NOMO-1 treated with DMSO at 0.1 percent for 48 hours (cell line): ENCODE data around the gene ARF1.

Experiments used
- DNase-seq: peaks from one replicate; lab custom pipeline; 2025; ENCODE audit not compliant: unreplicated experiment; lab: John Stamatoyannopoulos, UW

Gene ARF1

DNA sequence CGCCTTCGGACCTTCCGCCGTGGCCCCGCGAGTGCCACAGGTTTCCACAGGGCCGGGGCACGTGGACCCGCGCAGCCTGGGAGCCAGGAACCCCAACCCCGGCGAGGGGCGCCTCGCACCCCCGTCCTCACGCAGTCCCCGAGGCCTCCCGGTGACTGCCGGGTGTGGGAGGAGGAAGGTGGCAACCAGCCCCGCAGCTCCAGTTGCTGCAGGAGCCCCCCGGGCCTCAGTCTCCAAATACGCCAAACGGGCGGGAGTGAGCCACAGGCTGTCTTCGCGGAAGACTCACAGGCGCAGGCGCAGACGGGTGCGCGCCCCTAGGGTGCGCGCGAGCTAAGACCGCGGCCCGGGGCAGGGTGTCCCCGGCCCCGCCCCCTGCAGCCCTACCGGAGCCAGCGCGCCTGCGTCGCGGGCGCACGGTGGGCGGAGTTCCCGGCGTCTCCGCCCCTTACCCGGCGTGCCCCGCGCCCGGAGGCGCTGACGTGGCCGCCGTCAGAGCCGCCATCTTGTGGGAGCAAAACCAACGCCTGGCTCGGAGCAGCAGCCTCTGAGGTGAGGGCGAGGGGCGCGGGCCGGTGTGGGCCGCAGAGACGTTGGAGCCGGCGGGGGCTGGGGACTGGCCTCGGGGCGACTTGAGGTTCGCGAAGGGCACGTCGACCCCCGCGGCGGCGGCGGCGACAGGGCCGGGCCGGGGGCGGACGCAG lies at the start of gene ARF1:
TSS of gene ARF1 (plus strand) at position 495 of the 704 bp plus-strand sequence. CDS start 14,407 bp downstream, outside the sequence.
- DNase-seq: peak; percentile 87

DNA sequence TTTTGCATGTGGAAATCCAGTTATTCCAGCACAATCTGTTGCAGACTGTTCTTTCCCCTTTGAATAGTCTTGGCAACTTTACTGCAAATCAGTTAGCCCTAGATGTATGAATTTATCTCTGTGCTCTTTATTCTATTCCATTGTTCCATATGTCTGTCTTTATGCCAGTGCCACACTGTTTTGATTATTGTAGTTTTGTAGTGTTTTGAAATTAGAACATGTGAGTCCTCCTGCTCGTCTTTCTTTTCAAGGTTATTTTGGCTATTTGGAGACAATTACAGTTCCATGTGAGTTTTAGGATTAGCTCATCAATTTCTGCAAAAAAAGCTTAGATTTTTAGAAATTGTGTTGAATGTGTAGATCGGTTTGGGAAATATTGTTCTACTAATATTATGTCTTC lies 49.1 kb upstream of the ARF1 start:
- no peak for DNase-seq

DNA sequence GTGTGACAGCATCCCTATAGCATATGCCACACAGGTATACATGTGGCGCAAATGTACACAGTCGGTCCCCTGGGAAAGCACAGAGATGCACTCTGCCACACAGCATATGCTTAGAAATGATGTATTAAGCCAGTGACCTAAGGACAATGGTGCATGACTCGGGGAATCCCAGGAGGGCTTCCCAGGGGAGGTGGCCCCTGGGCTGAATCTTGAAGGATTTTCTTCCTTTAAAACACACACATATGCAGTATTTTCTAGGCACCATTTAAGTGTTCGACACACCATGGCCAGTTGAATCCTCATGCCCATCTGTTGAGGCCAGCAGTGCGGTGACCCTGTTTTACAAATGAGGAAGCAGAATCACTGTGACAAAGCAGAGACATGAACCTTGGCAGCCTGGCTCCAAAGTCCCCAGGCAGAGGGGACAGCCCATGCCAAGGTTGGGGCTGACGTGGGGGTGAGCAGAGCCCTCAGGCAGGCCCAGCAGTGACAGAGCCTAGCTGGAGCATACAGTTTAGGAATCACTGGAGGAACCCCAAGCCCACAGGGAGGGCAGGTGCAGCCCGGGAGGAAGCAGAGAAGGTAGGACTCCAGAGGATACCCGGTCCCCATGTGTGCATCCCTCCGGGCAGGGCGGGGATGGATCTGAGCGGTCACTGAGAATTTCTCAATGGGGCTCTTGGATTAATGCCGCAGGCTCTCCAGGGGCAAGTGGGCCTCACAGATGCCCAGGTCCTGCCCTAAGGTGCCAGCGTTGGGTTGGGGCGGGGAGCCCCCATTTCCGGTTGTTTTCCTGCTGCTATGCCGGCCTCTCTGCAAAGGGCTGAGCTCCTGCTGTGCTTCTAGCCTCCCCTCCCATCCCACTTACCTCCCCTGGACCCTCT lies 47.3 kb upstream of the ARF1 start:
- DNase-seq: no peak

DNA sequence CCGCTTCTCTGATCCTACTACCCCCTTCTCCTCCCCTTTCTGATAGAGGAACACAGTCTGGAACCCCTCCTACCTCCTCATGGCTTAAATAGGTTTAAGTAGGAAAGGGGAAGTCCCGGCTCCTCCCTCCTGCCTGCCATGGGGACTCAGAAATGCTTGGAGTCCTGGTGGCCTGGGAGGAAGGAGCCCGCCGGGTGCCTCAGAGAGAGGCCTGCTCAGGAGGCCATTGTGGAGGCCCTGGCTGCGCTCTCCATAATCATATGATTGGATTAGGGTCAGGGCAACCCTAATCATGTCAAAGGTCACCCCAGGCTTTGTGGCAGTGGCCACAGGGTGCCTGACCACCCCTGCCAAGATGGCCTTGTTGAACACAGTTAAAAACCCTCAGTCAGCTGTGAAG lies 46.7 kb upstream of the ARF1 start:
- DNase-seq: no peak

DNA sequence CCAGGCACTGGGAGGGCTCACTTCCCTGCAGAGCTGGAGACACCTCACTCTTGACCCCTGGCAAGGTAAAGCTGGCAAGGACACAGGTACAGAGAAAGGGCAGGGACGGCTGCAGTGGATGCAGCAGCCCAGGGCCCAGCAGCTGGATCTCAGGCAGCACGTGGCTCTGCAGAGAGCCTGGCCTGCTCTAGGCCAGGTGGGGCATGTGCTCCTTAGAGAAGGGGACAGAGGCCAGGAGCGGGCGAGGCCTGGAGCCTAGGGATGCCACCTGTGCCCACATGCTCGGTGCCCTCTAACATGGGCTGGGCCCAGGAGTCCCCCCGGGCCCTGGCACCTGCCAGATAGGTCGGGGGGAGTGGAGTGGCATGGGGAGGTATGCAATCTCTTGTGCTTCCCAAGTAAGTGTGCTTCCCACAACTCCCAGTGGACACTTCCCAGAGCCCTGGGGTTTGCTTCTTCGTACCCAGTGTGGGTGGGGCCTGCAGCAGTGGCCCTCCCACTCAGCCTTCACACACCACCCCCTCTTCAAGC lies 45.7 kb upstream of the ARF1 start:
- DNase-seq: no peak

DNA sequence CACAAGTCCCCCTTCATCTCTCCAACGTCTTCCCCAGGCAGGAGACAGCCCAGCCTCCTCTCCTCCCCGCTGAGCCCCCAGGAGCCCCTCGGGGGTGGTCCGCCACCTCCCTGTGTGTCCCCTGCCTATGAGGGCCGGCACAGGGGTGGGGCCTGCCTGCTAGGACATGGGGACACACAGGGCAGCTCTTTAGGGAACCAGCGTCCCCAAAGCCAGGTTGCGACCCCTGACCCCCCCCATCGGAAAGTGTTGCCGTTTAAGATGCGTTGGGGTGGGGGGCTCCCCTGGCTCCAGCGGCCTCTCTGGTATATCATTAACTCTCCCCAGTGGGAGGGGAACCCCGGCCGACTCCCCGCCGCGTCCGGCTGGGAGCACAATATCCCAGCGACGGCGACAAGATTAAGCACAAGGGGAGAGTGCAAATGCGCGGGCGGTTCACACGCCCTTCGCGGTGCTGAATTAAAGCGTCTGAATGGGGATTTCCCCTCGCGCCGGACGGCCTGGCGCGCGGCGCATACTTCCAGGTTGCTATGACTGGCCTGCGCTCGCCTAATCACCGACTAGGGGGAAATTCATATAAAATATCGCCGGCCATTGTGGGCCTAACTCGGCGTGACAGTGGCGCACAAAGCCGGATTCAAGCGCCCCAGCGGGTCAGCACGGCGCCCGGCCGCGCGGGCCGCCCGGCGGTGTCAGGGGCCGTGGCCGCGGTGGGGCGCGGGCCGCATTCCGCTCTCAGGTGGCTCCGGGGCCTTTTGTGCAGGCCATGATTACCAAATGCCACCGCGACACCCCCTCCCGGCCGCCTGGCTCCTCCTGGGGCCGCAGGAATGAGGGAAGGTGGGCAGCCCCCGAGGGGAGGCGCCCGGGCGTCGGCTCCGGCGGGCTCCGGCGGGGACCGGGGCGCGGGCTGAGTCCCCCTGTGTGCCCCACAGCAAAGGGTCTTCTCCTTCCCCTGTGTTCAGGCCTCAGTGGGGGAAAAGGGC lies 44.8 kb upstream of the ARF1 start:
- DNase-seq: no peak

DNA sequence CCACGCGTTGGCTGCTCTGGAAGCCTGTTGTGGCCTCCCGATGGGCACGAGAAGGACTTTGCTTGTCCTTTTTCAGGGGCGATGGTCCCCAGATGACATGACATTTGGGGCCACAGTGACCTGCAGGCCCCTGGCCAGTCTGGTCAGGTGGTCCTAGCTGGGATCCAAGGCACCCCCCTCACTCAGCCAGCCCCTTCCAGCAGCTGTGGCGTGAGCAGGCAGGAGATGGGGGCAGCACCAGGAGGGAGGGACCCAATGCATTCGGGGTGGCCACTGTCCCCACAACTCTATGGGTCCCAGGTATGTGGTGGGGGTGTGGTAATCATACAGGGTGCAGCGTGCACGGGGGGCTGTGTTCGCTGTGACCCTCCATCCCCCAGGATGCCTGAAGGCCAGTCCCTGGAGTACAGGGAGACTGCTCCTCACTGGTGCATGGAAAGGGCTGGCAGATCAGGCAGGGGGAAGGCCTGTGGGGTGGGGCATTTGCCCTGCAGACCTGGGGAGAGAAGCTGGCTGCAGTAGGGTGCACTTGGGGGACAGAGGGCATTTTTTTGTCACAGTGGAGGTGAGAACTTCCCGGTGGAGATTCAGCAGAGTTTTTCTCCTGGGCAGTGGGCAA lies 44.0 kb upstream of the ARF1 start:
- DNase-seq: no peak

DNA sequence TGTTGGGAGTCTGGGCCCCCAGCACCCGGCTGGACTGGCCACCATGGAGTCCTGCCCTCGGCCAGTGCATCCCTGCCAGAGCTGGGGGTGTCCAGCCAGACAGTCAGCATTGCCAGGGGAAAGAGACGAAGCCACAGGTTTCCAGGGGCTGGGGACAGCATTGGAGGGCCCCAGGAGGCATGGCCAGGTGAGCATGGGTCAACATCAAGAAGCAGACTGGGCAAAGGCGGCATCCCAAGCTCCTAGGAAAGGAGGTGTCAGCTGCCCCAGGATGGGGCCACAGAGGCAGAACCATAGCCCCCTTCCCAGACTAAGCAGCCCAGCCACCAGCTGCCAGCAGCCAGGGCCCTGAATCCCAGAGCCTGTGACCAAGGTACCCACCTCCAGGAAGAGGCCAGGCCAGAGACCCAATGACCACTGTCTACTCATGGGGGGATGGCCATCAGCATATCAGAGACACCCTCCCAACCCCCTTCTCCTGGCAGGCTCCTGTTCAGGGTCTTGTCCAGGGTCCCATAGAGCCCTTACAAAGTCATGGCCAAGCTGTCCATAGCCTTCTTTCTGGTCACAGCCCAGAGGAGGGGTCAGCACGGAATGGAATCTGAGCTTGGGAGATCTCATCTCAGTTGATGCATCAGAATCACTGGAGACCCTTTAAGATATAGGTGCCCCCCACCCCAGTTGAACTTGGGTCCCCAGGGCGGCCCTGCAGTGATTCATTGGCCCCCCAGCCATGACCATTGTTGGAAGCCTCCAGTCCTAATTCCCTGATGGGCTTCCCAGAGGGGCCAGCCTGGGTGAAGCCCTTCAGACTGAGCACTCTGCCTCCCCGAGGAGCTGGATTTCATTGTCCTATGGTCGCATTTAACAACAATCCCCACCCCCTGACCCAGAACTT lies 43.3 kb upstream of the ARF1 start:
- no peak for DNase-seq

DNA sequence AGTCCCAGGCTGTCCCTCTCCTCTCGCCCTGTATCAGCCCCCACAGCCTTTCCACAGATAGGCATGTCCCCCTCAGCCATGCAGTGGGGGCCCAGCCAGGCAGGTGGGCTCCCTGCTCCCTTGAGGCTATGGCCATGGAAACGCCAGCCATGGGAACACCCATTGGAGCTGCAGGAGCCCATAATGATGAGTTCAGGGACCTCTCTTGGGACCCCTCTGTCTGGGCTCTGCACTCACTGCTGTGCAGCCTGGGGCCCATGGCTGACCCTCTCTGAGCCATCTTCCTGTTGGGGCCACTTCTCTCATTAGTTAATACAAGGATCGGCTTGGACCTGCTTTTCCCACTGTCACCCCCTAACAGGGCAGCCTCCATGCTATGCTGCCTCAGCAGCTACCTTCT lies 42.5 kb upstream of the ARF1 start:
- no peak for DNase-seq

DNA sequence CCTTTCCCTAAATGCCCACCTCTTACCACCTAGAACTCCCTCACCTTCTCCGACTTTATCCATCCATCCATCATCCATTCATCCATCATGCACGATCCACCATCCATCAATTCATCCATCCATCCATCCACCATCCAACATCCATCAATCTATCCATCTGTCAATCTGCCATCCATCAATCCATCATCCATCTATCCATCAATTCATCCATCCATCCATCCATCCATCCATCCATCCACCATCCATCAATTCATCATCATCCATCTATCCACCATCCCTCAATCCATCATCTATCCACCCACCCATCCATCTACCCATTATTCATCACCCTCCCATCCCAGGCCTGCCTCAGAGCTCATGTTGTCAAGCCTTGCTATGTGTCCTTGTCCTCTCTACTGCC lies 41.2 kb upstream of the ARF1 start:
- DNase-seq: no peak

DNA sequence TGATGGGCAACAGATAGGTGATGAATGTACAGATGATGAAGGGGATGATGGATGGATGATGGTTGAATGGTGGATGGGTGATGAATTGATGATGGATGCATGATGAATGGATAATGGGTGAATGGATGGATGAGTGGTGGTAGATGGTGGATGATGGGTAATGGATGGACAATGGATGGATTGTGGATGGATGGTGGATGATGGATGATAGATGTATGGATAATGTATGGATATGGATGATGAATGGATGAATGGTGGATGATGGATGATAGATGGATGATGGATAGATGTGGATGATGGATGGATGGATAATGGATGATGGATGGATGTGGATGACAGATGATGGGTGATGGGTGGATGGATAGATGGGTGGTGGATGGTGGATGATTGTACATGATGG lies 40.0 kb upstream of the ARF1 start:
- DNase-seq: no peak

DNA sequence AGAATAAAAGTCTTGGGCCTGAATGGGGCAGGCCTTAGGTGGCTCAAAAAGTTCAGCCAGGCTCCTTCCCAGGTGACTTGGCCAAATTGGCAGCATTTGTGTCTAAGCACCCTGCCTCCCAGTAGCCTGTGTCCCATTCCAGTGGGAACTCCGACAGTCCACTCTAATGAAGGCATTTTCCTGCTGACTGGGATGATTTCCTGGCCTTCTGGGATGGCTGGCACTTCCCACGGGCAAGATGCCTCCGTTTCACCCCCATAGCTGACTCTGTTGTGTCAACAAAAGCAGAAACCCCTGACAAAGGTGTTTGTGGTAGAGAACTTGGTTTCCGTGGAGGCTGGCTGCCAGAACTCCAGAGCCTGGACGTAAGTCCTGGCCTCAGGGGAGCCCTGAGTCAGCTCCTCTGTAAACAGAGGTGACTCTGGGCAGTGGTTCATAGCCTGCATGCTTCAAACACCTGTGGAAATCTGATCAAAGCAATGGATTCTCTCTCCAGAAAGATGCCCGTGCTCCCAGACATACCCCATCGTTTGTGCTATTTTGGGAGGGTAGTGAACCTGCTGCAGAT lies 39.1 kb upstream of the ARF1 start:
- DNase-seq: no peak

DNA sequence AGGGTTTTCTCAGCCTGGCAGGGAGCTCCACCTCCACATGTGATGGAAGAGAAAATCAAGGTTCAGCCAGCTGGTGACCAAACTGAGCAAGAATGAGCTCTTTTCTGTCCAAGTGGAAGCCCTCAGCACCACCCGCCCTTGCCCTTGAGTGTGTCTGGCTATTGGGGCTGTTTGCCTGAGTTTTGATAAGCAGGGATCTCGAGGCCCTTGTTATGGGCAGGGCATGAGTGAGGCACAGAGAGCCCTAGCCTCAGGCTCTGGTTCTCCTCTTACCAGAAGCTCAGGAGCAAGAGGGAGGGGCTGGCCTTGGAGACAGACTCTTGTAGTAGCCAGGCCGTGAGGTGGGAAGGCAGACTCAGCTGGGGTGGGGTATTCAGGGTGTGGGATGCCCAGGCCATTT lies 37.5 kb upstream of the ARF1 start:
- no peak for DNase-seq

DNA sequence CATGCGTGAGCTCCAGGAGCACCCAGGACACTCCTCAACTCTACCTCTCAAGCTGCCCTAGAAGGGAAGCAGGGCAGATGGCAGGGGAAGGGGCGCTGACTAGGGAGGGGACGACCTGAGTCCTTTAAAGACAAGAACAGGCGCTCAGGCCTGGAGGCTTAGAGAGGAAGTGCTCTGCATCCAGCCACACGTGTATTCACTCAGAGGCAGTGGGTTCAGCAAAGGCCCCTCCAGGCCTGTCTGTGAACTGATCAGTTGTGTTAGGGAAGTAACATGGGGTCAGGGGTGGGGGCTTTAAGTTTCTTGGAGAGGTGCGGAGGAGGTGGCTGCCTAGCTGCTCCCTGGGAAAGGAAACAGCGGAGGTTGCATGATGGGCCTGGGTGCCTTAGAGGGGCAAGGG lies 37.1 kb upstream of the ARF1 start:
- no peak for DNase-seq

DNA sequence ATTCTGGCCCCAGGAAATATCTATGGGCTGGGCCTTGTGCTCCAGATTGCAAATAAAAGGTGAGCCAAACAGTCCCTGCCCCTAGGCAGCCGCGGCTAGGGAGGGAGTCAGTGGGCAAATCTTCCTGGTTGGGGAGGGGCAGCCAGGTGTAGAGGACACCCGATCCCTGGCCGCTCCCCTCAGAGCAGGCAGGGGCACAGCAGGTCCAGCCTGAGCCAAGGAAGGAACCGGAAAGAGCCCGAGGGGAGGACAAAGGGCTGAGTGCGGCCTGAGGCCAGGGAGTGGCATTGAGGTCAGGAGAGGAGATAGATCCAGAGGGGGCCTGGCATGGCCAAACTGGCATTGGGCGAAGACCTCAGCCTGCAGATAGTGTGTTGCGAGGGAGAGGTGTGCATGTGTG lies 36.6 kb upstream of the ARF1 start:
- DNase-seq: no peak

DNA sequence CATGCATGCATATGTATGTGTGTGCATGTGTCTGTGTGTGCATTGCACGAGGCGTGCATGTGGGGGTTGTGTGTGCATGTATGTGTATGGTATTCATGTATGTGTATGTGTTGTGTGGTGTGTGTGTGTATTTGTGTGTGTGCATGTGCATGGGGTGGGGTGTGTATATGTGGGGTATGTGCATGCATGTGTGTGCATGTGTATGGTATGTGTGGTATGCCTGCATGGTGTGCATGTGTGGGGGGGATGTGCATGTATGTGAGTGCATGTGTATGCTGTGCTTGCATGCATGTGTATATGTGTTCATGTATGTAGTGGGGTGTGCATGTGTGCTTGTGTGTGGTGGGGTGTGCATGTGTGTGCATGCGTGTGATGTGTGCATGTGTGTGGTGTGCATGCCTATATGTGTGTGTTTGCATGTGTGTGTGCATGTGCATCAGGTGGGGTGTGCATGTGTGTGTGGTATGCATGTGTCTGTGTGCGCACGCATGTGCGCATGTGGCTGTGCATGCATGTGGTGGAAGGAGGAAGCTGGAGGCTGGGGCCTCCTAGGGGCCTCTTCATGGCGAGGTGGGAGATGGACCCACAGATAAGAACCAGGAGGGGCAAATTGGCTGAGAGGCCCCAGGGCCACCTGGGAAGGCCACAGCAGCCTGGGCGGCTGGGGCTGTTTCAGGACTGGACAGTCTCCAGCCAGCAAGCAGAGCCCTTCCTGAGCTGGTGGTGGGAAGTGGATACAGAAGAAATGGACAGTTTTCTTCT lies 35.9 kb upstream of the ARF1 start:
- no peak for DNase-seq

DNA sequence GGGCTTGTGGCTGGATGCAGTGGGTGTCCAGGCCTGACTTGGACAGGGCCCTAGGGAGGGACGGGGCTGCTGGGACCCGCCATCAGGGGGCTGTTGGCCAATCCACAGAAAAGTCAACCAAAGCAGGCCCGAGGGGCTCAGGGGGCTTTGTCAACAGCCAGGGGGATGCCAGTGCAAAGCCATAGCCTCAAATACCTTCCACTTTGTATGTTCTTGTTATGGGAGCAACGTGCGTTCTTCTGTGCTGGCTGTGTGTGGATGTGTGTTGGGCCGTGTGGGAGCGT lies 35.4 kb upstream of the ARF1 start:
- DNase-seq: no peak

DNA sequence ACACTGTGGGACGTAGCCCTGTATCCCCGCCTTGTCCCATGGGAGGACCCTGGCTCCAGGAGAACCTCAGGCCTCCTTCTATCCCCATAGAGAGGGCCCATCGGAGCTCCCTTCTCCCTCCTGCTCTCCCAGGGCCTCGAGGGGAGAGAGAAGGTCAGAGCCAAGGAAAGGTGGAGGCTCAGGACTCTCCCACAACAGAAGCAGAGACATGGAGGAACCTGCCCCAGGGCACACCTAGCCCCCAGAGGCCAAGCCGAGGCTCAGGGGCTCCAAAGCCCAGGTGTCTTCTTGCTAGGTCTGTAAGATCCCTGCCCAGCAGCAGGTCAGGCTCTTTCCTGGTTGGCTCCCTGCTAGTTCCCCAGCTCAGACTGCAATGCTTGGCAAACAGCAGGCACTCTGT lies 34.4 kb upstream of the ARF1 start:
- no peak for DNase-seq
